ENCODE measurements around the gene C1orf159. TPM values are rescaled to one million over a fixed set of nuclear protein-coding genes. Genes with fewer than 3 reads are reported as not detected.

Gene C1orf159
- total RNA-seq, 4 donors from 2014 or later = 14.0 to 32.0 (median 22.7) TPM

GRCh38 chr1:1047963-1048362 lies 67.9 kb downstream of the C1orf159 start:
- H3K36me3 ChIP-seq = peaks cover 0 to 46% (median 0%) of the 10 kb centered on the region in 3 donors
- H3K27ac ChIP-seq = no peak overlapping the region
- TF ChIP-seq CTCF (IDR thresholded peaks at IDR 0.05) = no peak
- TF ChIP-seq POLR2A (IDR thresholded peaks at IDR 0.05) = no peak
- no peak for DNase-seq
- H3K27me3 ChIP-seq = no peaks in the 10 kb centered on the region
- no peaks in the 10 kb centered on the region for H3K4me1 ChIP-seq
- H3K9me3 ChIP-seq = no peaks in the 10 kb centered on the region
- no peak overlapping the region for H3K4me3 ChIP-seq

GRCh38 chr1:1047407-1047806 lies 68.5 kb downstream of the C1orf159 start:
- no peak for DNase-seq
- no peaks in the 10 kb centered on the region for H3K4me1 ChIP-seq
- peaks cover 0 to 46% (median 0%) of the 10 kb centered on the region in 3 donors for H3K36me3 ChIP-seq
- H3K27me3 ChIP-seq = no peaks in the 10 kb centered on the region
- TF ChIP-seq POLR2A (IDR thresholded peaks at IDR 0.05) (no peak), CTCF (IDR thresholded peaks at IDR 0.05) (no peak)
- no peaks in the 10 kb centered on the region for H3K9me3 ChIP-seq
- no peak overlapping the region for H3K27ac ChIP-seq
- no peak overlapping the region for H3K4me3 ChIP-seq

- Histone ChIP-seq H3K27me3 (no peaks in the 10 kb centered on the region), H3K4me1 (no peaks in the 10 kb centered on the region), H3K4me3 (no peak overlapping the region), H3K36me3 (peaks cover 0 to 44% (median 0%) of the 10 kb centered on the region in 3 donors), H3K27ac (no peak overlapping the region), H3K9me3 (no peaks in the 10 kb centered on the region)
- TF ChIP-seq POLR2A (IDR thresholded peaks at IDR 0.05) (no peak), CTCF (IDR thresholded peaks at IDR 0.05) (no peak)
- DNase-seq = no peak
Measured at GRCh38 chr1:1046767-1047166, 69.1 kb downstream of the C1orf159 start.

GRCh38 chr1:1046243-1046642 lies 69.6 kb downstream of the C1orf159 start:
- no peaks in the 10 kb centered on the region for H3K9me3 ChIP-seq
- no peak for DNase-seq
- H3K36me3 ChIP-seq = peaks cover 0 to 39% (median 0%) of the 10 kb centered on the region in 3 donors
- no peaks in the 10 kb centered on the region for H3K27me3 ChIP-seq
- no peaks in the 10 kb centered on the region for H3K4me1 ChIP-seq
- no peak for TF ChIP-seq POLR2A (IDR thresholded peaks at IDR 0.05)
- no peak for TF ChIP-seq CTCF (IDR thresholded peaks at IDR 0.05)
- H3K4me3 ChIP-seq = no peak overlapping the region
- no peak overlapping the region for H3K27ac ChIP-seq

- H3K9me3 ChIP-seq = no peaks in the 10 kb centered on the region
- H3K27me3 ChIP-seq = no peaks in the 10 kb centered on the region
- peaks cover 0 to 6% (median 4%) of the 10 kb centered on the region in 4 donors for H3K4me1 ChIP-seq
- H3K4me3 ChIP-seq = no peak overlapping the region
- H3K27ac ChIP-seq = no peak overlapping the region
- DNase-seq = no peak
- H3K36me3 ChIP-seq = peaks cover 0 to 29% (median 0%) of the 10 kb centered on the region in 3 donors
- no peak for TF ChIP-seq POLR2A (IDR thresholded peaks at IDR 0.05)
- TF ChIP-seq CTCF (IDR thresholded peaks at IDR 0.05) = no peak
Measured at GRCh38 chr1:1045129-1045528, 70.8 kb downstream of the C1orf159 start.
